ENCODE results near the gene DLG2.

DNA sequence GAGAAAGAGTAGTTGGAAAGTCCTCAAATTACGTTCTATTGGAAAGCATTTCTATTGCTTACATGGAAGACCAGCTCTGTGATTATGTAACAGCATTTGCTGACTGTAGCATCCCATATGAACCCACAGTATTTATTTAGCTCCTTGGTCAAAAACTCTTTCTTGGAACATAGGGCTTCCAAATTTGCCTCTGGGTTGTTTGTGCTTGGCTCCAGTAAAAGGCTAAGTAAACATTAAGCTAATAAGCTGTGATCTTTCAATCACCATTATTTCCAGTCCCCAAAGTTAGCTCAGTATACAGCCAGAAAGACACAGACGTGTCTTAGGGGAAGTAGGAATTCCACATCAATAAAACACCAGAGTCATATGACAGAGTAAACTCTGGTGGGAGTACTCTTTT, 668.8 kb downstream of the DLG2 start:
- TF ChIP-seq, protein P1, sequence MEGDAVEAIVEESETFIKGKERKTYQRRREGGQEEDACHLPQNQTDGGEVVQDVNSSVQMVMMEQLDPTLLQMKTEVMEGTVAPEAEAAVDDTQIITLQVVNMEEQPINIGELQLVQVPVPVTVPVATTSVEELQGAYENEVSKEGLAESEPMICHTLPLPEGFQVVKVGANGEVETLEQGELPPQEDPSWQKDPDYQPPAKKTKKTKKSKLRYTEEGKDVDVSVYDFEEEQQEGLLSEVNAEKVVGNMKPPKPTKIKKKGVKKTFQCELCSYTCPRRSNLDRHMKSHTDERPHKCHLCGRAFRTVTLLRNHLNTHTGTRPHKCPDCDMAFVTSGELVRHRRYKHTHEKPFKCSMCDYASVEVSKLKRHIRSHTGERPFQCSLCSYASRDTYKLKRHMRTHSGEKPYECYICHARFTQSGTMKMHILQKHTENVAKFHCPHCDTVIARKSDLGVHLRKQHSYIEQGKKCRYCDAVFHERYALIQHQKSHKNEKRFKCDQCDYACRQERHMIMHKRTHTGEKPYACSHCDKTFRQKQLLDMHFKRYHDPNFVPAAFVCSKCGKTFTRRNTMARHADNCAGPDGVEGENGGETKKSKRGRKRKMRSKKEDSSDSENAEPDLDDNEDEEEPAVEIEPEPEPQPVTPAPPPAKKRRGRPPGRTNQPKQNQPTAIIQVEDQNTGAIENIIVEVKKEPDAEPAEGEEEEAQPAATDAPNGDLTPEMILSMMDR (conservative IDR thresholded peaks at IDR 0.05 in 1 of 2, IDR thresholded peaks at IDR 0.05 in 1 of 2; ENCODE audit: extremely low read depth in 1 of 2, insufficient read depth in 1 of 2, low read depth in 1 of 2, low read length in 2 of 2), result no peak
- TF ChIP-seq EZH2 (IDR thresholded peaks at IDR 0.05; ENCODE audit: borderline replicate concordance, low read length), result no peak
